Skeletal muscle satellite cell (primary cell): ENCODE results near the gene EFTUD2.

ENCODE experiments used
- H3K27me3 ChIP-seq: 2 replicates; pipeline ENCODE4 v1.7.0; 2013; ENCODE audit warnings: low read length; ENCODE audit not compliant: control insufficient read depth, insufficient read depth
- H3K36me3 ChIP-seq: 2 replicates; pipeline ENCODE4 v1.7.0; 2013; ENCODE audit warnings: mild to moderate bottlenecking, control low read depth, low read length; ENCODE audit not compliant: insufficient read depth
- H3K4me1 ChIP-seq: 2 replicates; pipeline ENCODE4 v1.7.0; 2013; ENCODE audit warnings: low read length; ENCODE audit not compliant: control insufficient read depth, insufficient read depth
- H3K4me2 ChIP-seq: 2 replicates; pipeline ENCODE4 v1.7.0; 2013; ENCODE audit warnings: mild to moderate bottlenecking, low read length
- H3K4me3 ChIP-seq: 2 replicates; pipeline ENCODE4 v1.7.0; 2013; ENCODE audit warnings: low read length
- H3K9ac ChIP-seq: 2 replicates; pipeline ENCODE4 v1.7.0; 2013; ENCODE audit warnings: mild to moderate bottlenecking, low read depth, low read length, moderate library complexity
- H3K9me3 ChIP-seq: replicated peaks from 2 replicates; pipeline ENCODE4 v1.7.0; 2013; ENCODE audit warnings: mild to moderate bottlenecking, control low read depth, low read length

Gene EFTUD2

GRCh38 chr17:44906763-44907728 lies 7.8 kb upstream of the EFTUD2 start:
- Histone ChIP-seq H3K4me2 (no peak overlapping the region), H3K36me3 (no peaks in the 10 kb centered on the region), H3K4me3 (no peak overlapping the region), H3K4me1 (peaks cover 33% of the 10 kb centered on the region), H3K9ac (no peak overlapping the region), H3K9me3 (no peaks in the 10 kb centered on the region), H3K27me3 (no peaks in the 10 kb centered on the region)

GRCh38 chr17:44906010-44906646 lies 6.9 kb upstream of the EFTUD2 start:
- Histone ChIP-seq H3K36me3 (no peaks in the 10 kb centered on the region), H3K4me2 (peak overlapping the region; percentile 51), H3K9ac (peak overlapping the region; percentile 63), H3K4me1 (peaks cover 38% of the 10 kb centered on the region), H3K4me3 (peak overlapping the region; percentile 8), H3K9me3 (no peaks in the 10 kb centered on the region), H3K27me3 (no peaks in the 10 kb centered on the region)

- Histone ChIP-seq H3K4me1 (peaks cover 46% of the 10 kb centered on the region), H3K9ac (peak overlapping the region; percentile 63), H3K36me3 (no peaks in the 10 kb centered on the region), H3K4me3 (no peak overlapping the region), H3K27me3 (no peaks in the 10 kb centered on the region), H3K4me2 (peak overlapping the region; percentile 51), H3K9me3 (no peaks in the 10 kb centered on the region)
Measured at GRCh38 chr17:44905006-44906000, 6.1 kb upstream of the EFTUD2 start.

- H3K4me3 ChIP-seq: no peak overlapping the region
- no peak overlapping the region for H3K9ac ChIP-seq
- no peaks in the 10 kb centered on the region for H3K9me3 ChIP-seq
- peaks cover 50% of the 10 kb centered on the region for H3K4me1 ChIP-seq
- no peak overlapping the region for H3K4me2 ChIP-seq
- no peaks in the 10 kb centered on the region for H3K27me3 ChIP-seq
- H3K36me3 ChIP-seq: no peaks in the 10 kb centered on the region
Measured at GRCh38 chr17:44904001-44904984, 5.0 kb upstream of the EFTUD2 start.

- Histone ChIP-seq H3K4me3 (no peak overlapping the region), H3K9ac (no peak overlapping the region), H3K36me3 (no peaks in the 10 kb centered on the region), H3K4me2 (no peak overlapping the region), H3K27me3 (no peaks in the 10 kb centered on the region), H3K9me3 (no peaks in the 10 kb centered on the region), H3K4me1 (peaks cover 50% of the 10 kb centered on the region)
Measured at GRCh38 chr17:44903012-44903685, 3.9 kb upstream of the EFTUD2 start.

- H3K9ac ChIP-seq: no peak overlapping the region
- no peaks in the 10 kb centered on the region for H3K27me3 ChIP-seq
- no peaks in the 10 kb centered on the region for H3K36me3 ChIP-seq
- H3K4me1 ChIP-seq: peaks cover 53% of the 10 kb centered on the region
- no peaks in the 10 kb centered on the region for H3K9me3 ChIP-seq
- peak overlapping the region; percentile 50 for H3K4me2 ChIP-seq
- H3K4me3 ChIP-seq: no peak overlapping the region
Measured at GRCh38 chr17:44902135-44902760, 3.0 kb upstream of the EFTUD2 start.

- peaks cover 50% of the 10 kb centered on the region for H3K4me1 ChIP-seq
- H3K9ac ChIP-seq: no peak overlapping the region
- H3K4me2 ChIP-seq: peak overlapping the region; percentile 50
- H3K4me3 ChIP-seq: peak overlapping the region; percentile 0
- no peaks in the 10 kb centered on the region for H3K27me3 ChIP-seq
- no peaks in the 10 kb centered on the region for H3K9me3 ChIP-seq
- H3K36me3 ChIP-seq: no peaks in the 10 kb centered on the region
Measured at GRCh38 chr17:44901411-44901921, 2.2 kb upstream of the EFTUD2 start.

GRCh38 chr17:44900894-44901293 lies 1.6 kb upstream of the EFTUD2 start:
- Histone ChIP-seq H3K4me1 (peaks cover 44% of the 10 kb centered on the region), H3K4me2 (peak overlapping the region; percentile 50), H3K9me3 (no peaks in the 10 kb centered on the region), H3K27me3 (no peaks in the 10 kb centered on the region), H3K4me3 (peak overlapping the region; percentile 0), H3K9ac (no peak overlapping the region), H3K36me3 (peaks cover 3% of the 10 kb centered on the region)

GRCh38 chr17:44898768-44899073 lies 524 bp downstream of the EFTUD2 start:
- Histone ChIP-seq H3K27me3 (no peaks in the 10 kb centered on the region), H3K9ac (peak overlapping the region; percentile 94), H3K4me3 (peak overlapping the region; percentile 85), H3K4me2 (peak overlapping the region; percentile 81), H3K4me1 (peaks cover 34% of the 10 kb centered on the region), H3K9me3 (no peaks in the 10 kb centered on the region), H3K36me3 (peaks cover 13% of the 10 kb centered on the region)
